NCI-H510A treated with DMSO at 0.1 percent for 48 hours (cell line): ENCODE results near the gene SLC22A17.

Source experiments
- DNase-seq: peaks from one replicate; lab custom pipeline; 2025; lab: John Stamatoyannopoulos, UW

Gene SLC22A17

DNA sequence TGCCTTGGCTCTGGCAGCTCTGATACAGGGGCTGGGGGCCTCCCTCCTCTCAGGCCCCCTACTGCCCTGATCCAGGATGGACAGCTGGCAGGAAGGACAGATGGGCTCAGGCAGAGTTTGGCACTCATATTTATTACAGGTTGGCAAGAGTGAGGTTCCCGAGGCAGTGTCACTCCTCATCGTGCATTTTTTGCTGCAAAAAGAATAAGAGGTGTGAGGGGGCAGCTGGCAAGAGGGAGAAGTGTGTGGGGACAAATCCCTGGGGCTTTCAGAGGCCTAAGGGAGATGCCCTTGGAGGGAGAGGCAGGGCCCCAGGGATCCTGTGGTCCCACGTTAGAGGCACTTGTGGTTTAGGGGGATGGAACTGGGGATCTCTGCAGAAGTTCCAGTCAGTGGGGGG lies 29.2 kb upstream of the SLC22A17 start:
- no peak for DNase-seq

DNA sequence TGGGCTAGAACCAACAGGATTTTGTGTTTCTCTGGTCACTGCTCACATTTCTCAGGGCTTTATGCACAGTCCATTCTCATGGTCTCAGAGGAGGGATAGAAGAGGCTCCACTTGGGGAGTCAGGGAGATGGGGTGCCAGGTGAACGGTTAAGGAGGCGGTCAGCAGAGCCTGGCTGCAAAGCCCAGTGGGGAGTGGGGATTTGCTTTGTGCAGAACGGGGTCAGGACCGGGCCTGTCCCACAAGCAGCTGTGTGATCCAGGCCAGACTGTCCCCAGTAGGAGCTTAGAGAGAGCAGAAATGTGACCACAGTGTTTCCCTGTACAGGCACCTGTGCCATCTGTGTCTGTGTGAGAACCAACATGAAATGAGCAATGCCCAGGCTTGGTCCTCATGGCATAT lies 28.3 kb upstream of the SLC22A17 start:
- no peak for DNase-seq

DNA sequence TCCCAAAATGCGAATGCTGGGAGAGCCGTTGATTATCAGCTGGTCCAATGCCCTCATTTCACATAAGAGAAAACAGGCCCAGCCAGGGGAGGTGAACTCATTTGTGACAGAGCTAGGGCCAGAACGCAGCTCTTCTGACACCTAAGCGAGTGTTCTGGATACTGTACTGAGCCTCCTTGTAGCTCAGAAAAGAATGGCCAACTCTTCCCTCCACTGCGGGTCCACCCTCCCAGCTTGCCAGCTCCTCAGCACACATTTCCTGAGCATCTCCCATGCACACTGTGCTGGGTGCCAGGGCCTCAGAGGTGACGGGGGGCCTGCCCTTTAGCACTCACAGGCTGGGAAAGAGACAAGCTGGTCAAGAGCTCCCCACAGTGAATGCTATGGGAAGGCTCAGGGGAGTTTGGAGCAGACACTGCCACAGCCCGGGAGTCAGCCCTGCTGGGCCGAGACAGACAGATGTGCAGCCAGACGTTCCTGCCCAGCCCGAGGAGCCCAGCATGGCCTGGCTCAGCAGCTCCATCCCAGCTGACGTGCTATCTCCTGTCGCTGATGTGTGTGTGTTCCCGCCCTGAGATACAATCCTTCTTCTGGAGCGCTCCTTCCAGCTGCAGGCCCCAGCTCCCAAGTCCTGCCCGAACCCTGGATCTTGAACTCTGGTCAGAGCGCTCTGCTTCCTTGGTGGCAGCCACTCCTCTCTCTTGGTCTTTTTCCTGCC lies 27.7 kb upstream of the SLC22A17 start:
- no peak for DNase-seq

DNA sequence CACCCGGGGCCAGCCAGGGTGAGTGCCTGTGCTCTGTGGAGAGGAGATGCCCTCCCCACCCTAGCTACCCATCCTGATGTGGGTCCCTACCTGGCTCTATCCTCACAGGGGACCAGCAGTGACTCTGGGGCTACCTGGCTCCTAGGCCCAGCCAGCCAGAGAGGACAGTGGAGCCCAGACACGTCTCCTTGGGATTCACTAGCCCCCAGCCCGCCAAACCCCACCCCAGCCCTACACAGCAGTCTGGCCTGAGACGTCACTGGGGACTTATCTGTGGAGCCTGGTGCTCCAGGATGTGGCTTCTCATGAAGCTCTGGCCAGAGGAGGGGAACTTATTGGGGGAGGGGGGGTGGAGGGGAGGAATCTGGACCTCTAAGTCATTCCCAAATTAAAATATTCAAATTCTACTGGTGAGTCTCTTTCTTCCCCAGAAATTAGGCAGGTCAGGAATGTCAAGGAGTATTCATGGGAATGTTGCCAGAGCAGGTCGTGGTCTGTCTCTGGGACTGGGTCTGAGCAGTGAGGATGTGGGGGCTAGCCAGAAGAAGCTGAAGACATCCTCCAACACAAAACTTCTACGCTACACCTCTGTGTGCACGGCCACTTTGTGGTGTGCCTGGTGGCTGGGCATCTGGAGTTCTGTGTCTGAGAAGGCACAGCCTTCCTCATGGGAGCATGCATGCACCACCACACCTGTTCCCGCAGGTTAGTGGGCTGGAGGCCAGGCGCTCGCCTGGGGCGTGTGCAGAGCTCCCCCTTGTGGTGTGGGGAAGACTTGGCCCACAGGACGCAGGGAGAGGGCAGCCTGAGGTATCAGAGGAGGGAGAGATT lies 26.9 kb upstream of the SLC22A17 start:
- no peak for DNase-seq

DNA sequence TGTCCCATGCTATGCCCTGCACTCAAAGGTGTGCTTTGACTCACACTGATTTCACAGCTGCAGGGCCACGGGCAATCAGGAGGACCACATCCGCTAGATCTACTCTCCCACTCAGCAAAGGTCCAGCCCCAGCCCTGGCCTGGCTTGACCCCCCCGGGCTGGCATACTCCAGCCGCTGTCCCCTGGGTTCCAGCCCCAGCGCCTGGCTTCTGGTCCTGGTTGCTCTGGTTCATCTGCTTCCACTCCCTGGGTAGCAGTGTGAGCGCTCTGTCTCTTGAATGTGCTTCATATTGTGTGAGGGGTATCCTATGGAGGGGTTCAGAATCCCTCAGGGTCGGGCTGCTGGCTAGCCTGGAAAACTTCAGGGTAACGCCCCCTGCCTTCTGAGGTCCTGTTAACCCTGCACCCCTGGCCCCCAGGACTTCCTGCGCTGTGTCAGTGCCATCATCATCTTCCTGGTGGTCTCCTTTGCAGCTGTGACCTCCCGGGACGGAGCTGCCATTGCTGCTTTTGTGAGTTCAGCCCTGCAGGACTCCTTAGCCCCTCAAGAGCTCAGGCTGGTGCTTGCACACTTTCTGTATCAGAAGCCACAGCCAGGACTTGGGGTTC lies 26.0 kb upstream of the SLC22A17 start:
- DNase-seq = no peak

DNA sequence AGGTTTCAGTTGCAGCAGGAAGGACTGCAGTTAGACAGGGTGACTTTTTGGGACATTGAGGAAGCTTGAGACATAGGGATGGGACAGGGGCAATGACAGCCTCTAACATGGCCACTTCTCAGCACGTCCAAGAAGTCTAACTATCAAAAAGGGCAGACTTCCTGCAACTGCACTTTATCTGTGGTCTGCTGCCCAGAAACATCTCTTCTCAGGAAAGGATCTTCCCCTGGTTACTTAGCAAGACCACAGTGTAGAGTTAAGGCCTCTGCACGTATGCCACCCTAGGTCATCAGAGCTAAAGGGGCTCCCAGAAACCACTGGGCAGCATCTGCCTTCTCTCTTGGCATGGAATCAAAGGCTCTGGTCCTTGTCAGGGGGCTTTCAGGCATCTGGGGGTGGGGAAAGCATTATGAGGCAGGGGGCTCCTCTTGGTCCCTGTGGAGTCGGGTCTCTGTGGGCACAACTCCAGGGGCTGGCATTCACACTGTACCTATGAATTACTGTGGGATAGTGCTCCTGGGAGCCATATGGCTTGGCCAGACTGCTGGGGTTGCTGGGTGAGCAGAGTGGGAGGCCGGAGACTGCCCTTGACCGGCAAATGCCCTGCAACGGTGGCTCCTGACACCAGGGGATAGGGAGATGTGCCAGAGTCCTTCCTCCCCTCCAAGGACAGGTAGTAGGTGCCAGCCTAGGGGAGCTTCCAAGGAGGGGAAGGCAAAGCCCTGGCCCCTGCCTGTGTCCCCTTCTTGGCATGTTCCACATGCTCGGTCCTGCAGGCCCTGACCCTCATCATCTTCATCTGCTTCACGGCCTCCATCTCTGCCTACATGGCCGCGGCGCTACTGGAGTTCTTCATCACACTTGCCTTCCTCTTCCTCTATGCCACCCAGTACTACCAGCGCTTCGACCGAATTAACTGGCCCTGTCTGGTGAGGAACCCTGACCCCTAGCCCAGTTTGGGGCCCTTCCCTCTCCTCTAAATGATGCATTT lies 25.2 kb upstream of the SLC22A17 start:
- DNase-seq = no peak

DNA sequence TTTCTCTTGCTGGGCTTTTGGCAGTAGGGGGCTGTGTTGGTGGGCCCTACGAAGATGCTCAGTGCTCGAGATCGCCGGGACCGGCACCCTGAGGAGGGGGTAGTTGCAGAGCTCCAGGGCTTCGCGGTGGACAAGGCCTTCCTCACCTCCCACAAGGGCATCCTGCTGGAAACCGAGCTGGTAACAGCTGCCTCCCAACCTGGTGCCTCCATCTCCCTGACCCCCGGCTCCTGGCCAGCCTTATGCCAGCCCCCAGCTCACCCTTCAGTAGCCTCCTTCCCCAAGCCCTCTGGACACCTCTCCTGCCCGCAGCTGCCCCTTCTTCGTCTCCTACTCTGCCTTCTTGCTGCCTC lies 24.5 kb upstream of the SLC22A17 start:
- DNase-seq = no peak

DNA sequence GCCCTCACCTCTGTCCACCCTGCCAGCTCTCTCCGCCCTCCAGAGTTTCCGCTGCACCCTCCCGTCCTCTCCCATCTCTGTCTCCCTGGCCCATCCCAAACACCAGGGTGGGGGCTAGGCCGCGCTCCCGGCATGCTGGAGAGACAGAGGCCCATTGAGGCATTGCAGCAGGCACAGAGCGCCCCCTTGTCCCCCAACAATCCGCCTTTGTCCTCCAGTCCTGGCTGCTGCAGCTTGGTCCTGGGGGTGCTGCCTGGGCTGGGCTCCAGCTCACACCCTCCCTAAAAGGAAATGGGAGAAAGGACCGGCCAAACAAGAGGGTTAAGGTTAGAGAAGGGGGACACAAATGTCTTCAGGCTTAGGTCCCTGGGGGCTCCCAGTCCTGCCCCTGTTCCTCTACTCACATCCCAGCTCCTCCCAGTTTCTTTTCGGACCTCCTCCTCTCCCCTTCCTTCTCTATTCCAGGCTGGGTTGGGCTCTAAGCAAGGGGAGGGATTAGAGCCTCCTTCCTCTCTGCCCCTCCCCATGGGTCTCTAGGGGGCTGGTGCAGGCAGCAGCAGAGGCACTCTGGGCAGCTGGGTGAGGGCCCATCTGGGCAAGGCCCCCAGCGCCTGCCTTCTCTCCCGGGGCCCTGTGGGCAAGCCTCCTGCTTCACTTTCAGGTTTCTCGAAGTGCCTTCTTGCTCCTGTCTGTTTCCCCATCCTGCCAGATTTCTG lies 24.0 kb upstream of the SLC22A17 start, which contains the start of gene CMTM5:
Gene CMTM5 (plus strand): TSS at position 565 of the 716 bp plus-strand sequence. CDS start 206 bp downstream, outside the sequence.
- DNase-seq = no peak

DNA sequence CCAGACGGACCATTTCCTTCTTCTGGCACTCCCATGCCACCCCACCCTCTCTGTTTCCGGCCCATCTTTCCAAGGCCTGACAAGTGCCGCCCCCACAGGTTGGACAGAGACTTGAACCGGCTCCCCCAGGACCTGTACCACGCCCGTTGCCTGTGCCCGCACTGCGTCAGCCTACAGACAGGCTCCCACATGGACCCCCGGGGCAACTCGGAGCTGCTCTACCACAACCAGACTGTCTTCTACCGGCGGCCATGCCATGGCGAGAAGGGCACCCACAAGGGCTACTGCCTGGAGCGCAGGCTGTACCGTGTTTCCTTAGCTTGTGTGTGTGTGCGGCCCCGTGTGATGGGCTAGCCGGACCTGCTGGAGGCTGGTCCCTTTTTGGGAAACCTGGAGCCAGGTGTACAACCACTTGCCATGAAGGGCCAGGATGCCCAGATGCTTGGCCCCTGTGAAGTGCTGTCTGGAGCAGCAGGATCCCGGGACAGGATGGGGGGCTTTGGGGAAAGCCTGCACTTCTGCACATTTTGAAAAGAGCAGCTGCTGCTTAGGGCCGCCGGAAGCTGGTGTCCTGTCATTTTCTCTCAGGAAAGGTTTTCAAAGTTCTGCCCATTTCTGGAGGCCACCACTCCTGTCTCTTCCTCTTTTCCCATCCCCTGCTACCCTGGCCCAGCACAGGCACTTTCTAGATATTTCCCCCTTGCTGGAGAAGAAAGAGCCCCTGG lies 23.0 kb upstream of the SLC22A17 start:
- no peak for DNase-seq

DNA sequence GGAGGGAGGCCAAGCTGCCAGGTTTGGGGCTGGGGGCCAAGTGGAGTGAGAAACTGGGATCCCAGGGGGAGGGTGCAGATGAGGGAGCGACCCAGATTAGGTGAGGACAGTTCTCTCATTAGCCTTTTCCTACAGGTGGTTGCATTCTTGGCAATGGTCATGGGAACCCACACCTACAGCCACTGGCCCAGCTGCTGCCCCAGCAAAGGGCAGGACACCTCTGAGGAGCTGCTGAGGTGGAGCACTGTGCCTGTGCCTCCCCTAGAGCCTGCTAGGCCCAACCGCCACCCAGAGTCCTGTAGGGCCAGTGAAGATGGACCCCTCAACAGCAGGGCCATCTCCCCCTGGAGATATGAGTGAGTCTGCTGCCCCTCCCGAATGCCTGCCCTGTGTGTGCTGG lies 20.4 kb upstream of the SLC22A17 start:
- DNase-seq = no peak

DNA sequence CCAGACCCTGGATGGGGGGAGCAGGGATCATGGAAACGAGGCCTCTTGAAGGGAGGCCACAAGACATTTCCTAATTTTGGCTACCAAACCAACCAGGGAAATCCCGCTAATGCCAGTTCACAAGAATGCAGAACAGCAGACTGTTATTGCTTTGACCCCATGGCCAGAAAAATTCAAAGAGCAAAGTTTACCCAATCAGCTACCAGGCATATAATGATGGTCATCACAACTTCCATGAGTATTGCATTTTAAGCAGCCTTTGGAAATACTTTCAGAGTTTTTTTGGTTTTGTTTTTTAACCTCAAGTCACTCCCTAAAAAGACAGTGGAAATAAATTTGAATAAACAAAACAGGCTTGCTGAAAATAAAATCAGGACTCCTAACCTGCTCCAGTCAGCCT lies 19.8 kb upstream of the SLC22A17 start, which contains the start of gene IL25:
Gene IL25 (plus strand): TSS at position 301 of the 400 bp plus-strand sequence.
- no peak for DNase-seq

DNA sequence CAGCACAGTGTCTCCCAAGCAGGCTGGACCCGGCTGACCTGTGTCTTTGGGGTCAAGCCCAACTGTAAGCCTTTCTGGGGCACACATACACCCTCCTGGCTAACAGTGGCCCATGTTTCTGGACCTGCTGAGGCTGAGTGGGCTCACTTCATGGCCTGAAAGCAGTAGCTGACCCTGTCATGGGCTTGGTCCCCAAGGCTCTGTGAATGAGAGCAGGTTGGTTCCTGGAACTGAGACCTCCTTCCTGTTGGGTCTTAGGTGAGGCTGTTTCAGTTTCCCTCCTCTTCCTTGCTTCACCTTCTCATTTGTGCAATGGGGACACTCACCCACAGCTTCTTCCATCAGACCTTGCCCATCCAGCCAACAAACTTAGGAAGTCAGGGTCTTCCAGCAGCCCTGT lies 19.2 kb upstream of the SLC22A17 start:
- no peak for DNase-seq

DNA sequence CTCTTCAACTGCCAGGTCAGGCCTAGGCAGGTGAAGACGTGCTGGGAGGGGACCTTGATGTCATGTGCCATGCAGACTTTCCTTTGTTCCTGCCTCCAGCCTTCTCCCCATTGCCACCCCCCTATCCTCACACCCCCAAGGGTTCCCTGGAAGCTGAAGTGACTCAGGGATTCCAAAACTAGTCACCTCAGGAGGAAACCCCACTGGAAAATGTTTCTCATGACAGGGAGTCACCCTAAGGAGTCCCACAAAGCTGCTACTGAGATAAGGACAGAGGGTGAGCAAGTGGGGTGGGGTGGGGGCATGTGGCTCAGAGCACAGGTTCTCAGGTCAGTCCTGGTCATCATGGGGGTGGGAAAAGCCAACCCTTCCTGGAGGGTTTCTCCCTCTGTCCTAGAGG lies 17.5 kb upstream of the SLC22A17 start:
- DNase-seq = no peak

DNA sequence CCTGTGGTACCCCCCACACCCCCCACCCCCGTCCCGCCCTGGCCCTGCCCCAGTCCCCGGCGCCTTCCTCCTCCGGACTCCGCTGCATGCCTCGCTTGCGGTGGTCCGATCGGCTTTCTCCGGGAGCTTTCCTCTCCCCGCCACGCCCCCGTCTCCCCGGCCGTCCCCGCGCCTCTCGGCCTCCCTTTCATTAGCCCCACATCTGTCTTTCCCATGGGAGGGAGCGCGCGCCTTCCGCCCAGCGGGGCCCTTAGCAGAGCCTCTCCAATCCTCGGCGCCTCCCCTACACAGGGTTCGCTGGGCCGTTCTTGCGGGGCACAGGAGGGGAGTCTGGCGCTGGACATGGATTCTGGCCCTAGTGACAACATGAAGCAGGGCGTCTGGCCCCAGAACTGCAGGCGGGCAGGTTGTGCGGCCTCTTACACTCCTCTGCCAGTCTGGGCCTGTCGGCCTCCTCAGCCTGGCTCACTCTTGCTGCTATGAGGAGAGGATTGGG lies 13.8 kb upstream of the SLC22A17 start:
- DNase-seq = no peak

DNA sequence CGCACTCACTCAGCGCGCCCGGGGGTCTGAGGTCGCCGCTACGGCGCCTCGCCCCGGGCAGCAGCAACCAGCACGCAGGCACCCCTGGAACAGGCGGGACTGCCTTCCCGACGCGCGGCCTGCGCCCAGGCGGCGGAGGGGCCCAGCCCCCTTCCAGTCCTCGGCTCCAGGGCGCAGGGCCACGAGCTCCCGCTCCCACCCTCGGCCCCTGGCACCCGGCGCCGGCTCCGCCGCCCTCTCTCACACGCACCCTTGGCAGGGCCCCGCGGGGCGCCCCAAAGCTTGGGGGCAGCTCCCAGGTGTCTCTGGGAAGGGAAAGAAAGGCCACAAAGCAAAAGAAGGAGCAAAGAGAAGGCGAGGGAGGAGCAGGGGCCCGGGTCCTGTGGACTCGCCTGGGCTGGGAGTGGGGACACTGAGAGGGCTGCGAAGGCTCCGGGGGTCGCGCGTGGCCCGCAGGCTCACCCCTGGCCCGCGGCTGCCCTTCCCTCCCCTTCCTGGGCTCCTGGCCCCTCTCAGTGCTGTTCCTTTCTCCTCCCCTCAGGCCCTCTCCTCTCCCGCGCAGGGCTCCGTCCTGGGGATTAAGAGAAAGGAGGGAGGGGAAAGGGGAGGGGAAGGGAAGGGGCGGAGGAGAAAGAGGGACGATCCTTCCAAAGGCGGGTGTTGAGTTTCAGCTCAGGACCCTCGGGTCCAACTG lies 13.2 kb upstream of the SLC22A17 start:
- no peak for DNase-seq

DNA sequence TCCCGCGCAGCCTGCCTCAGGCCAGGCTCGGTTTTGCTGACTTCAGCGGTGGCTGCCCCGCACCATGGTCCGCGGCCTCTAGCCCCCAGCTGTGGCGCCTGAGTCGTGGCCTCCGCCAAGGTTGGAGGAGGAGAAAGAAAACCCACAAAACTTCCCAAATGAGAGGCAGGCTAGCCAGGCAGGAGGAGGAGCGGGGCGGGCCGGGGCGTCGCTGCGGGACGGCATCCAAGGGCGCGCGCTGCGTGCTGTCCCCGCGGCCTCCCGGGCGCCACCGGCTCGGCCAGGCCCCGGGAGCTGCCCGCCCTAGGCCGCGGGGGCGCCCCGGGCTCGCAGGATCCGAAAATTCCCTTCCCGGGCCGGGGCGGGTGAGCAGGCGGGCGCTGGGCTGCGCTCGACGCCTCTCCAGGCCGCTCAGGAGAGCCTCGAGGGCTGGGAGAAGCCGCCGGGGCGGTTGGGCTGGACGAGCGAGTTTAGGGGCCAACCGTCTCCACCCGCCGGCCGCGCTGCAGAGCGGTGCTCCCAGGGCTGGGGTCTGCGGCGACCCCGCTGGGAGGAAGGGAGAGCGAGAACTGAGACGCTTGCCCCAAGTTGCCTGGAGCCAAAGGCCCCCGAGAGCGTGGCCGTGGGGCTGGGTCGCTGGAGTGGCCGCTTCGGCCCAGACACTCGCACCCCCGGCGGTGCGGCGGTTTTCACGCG lies 12.5 kb upstream of the SLC22A17 start, which contains the start of gene EFS:
Gene EFS (minus strand): TSS at position 137 of the 696 bp plus-strand sequence. CDS start 147 bp downstream, outside the sequence.
- no peak for DNase-seq

DNA sequence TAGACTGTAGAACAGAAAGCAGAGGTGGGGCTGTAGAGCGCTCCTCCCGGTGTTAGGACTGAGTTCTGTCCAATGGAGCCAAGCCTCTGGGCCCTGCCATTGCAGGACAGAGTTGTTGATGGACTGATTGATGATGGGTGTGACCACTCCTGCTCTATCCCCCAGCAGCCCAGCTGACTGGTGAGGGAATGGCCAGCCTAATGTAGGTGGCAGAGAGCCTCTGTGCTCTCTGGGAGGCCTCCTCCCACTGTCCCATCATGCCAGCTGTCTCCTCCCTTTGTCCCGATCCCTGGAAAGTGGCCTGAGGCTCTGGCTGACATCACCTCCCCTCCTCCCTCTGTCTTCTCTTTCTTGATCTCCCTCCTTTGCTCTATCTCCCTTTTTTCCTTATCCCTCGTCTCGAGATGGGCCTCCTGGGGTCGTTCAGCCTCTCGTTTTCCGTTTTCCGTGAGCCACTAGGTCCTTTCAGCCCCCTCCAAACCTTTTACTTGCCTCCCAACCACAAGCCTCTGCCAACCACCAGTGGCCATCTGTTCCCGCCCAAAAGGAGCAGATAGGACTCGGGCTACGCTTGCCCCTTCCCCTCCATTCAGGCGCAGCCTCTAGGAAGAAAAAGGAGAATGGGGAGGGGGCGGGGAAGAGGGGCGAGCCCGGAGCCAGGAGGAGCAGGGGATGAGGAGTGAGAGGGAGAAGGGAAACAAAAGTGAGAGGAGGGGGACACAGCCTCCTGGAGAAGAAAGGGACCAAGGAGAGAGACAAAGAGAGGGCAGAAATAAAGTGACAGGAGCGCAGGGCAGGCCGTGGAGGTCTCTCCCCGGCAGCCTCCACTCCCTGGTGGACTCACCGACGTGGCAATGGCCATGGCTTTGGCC lies 11.7 kb upstream of the SLC22A17 start:
- no peak for DNase-seq

DNA sequence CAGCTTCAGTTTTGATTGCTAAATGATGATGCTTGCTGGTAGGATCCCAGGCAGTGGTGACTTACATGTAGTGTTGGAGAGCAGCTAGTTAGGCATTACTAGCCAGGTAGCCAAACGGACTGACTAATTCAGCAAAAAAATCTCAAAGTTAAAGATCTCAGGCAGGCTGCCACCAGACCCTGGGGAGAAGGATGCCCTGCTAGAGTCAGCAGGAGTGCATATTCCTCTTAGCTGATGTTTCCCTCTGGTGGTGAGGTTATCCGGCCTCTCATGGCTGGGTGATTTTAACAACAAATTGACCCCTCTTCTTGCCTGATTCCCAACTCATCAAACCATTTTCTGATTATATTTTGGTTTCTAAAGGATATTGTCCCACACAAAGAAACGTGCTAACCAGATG lies 9.5 kb upstream of the SLC22A17 start:
- DNase-seq = no peak
